H1 (cell line): ENCODE measurements around the gene HTR1D. TPM values are rescaled to one million over a fixed set of nuclear protein-coding genes. Genes with fewer than 3 reads are reported as not detected.

Source experiments
- CTCF ChIA-PET: fragments of 300-600 bp; sonication (Branson Sonifier 250); formaldehyde crosslinking; loops from one replicate; lab custom pipeline; 2021; ENCODE audit not compliant: partially characterized antibody; lab: Charles Lee
- POLR2A ChIA-PET: fragments of 300-600 bp; sonication (Branson Sonifier 250); formaldehyde crosslinking; loops from one replicate; lab custom pipeline; 2021; ENCODE audit warnings: inconsistent platforms; ENCODE audit not compliant: partially characterized antibody; lab: Charles Lee
- DNase-seq, 2 experiments: peaks; one replicate each; pipeline versions ENCODE4 v3.0.0 to v3.0.0-alpha.2; 2010 to 2022; ENCODE audit warnings: low spot score in 2 of 2, low read depth in 1 of 2, mixed read lengths in 1 of 2
- FAIRE-seq: peaks from 2 replicates; lab custom pipeline; 2011; peaks lifted over from hg19 to GRCh38; lab: Jason Lieb, UNC
- H2AFZ ChIP-seq: 2 replicates; pipeline ENCODE4 v1.8.1; 2012; ENCODE audit warnings: low read length, inconsistent platforms
- H2AK5ac ChIP-seq: 2 replicates; pipeline ENCODE4 v1.6.1; 2013; ENCODE audit warnings: low read depth, low read length
- H2BK120ac ChIP-seq: replicated peaks from 2 replicates; pipeline ENCODE3; 2013; ENCODE audit warnings: low read depth, low read length, inconsistent platforms
- H2BK12ac ChIP-seq: 2 replicates; pipeline ENCODE4 v1.6.1; 2013; ENCODE audit warnings: low read depth, low read length
- H2BK15ac ChIP-seq: 2 replicates; pipeline ENCODE4 v1.6.1; 2013; ENCODE audit warnings: low read length
- H2BK20ac ChIP-seq: 2 replicates; pipeline ENCODE4 v1.6.1; 2013; ENCODE audit warnings: low read length
- H2BK5ac ChIP-seq: 2 replicates; pipeline ENCODE4 v1.6.1; 2013; ENCODE audit warnings: low read depth, low read length
- H3K14ac ChIP-seq: 2 replicates; pipeline ENCODE4 v1.6.1; 2013; ENCODE audit warnings: inconsistent platforms; ENCODE audit not compliant: insufficient read length
- H3K18ac ChIP-seq: 2 replicates; pipeline ENCODE4 v1.6.1; 2013; ENCODE audit warnings: low read length; ENCODE audit errors: extremely low read depth
- H3K23ac ChIP-seq: 2 replicates; pipeline ENCODE4 v1.6.1; 2013; ENCODE audit warnings: inconsistent platforms; ENCODE audit not compliant: insufficient read length
- H3K23me2 ChIP-seq: 2 replicates; pipeline ENCODE4 v1.6.1; 2013; ENCODE audit warnings: low read depth, low read length
- H3K27ac ChIP-seq: 2 replicates; pipeline ENCODE4 v1.6.1; 2011; ENCODE audit warnings: low read depth, low read length, inconsistent platforms
- H3K27me3 ChIP-seq, 4 experiments: replicated peaks in 1 of 4; 1 replicate in 1 of 4; 2 replicates in 3 of 4; pipeline versions ENCODE4 v1.6.1 to v1.8.1; 2011 to 2013; ENCODE audit warnings: low read length in 3 of 4, mild to moderate bottlenecking in 3 of 4, inconsistent platforms in 2 of 4, mixed read lengths in 2 of 4, moderate library complexity in 1 of 4; ENCODE audit not compliant: control insufficient read depth in 3 of 4, insufficient read depth in 3 of 4; ENCODE audit errors: extremely low read depth in 1 of 4
- H3K36me3 ChIP-seq, 4 experiments: 2 replicates each; pipeline versions ENCODE4 v1.6.1 to v1.8.1; 2011 to 2013; ENCODE audit warnings: mild to moderate bottlenecking in 4 of 4, low read length in 3 of 4, moderate library complexity in 2 of 4, control low read depth in 1 of 4, inconsistent platforms in 1 of 4; ENCODE audit not compliant: insufficient read depth in 4 of 4, control insufficient read depth in 2 of 4
- H3K4ac ChIP-seq: replicated peaks from 2 replicates; pipeline ENCODE3; 2013; ENCODE audit warnings: low read length, low read depth, mixed read lengths, inconsistent platforms; ENCODE audit not compliant: insufficient read length
- H3K4me1 ChIP-seq, 4 experiments: replicated peaks in 1 of 4; 1 replicate in 1 of 4; 2 replicates in 3 of 4; pipeline versions ENCODE4 v1.6.1 to v1.8.1; 2011 to 2013; ENCODE audit warnings: low read length in 3 of 4, inconsistent platforms in 2 of 4, mixed read lengths in 1 of 4; ENCODE audit not compliant: insufficient read depth in 4 of 4, control insufficient read depth in 3 of 4
- H3K4me2 ChIP-seq, 2 experiments: 2 replicates each; pipeline versions ENCODE4 v1.6.1 to v1.8.1; 2011 to 2013; ENCODE audit warnings: low read depth in 2 of 2, low read length in 2 of 2, control low read depth in 1 of 2, inconsistent platforms in 1 of 2, mild to moderate bottlenecking in 1 of 2; ENCODE audit not compliant: insufficient read depth in 1 of 2
- H3K4me3 ChIP-seq, 4 experiments: fragments of 200-600, 300-600 bp in 1 of 4; sonication (generic), shearing (Covaris generic), sonication (Bioruptor Twin) in 1 of 4; 2 replicates each; pipeline versions ENCODE4 v1.5.1 to v1.8.1; 2011 to 2016; ENCODE audit warnings: low read length in 4 of 4, low read depth in 3 of 4, control low read depth in 2 of 4, inconsistent platforms in 2 of 4, mild to moderate bottlenecking in 2 of 4, mixed read lengths in 1 of 4, moderate library complexity in 1 of 4; ENCODE audit not compliant: insufficient read depth in 2 of 4; ENCODE audit errors: extremely low read depth in 1 of 4
- H3K56ac ChIP-seq: replicated peaks from 2 replicates; pipeline ENCODE3; 2013; ENCODE audit warnings: low read depth, mild to moderate bottlenecking, mixed read lengths, low read length, inconsistent platforms; ENCODE audit not compliant: insufficient read length
- H3K79me1 ChIP-seq: 2 replicates; pipeline ENCODE4 v1.6.1; 2013; ENCODE audit warnings: low read depth, low read length, control low read depth
- H3K79me2 ChIP-seq, 2 experiments: 2 replicates each; pipeline versions ENCODE4 v1.6.1 to v1.8.1; 2012 to 2013; ENCODE audit warnings: low read length in 2 of 2, mild to moderate bottlenecking in 2 of 2, inconsistent platforms in 1 of 2; ENCODE audit not compliant: insufficient read depth in 2 of 2, control insufficient read depth in 1 of 2
- H3K9ac ChIP-seq, 4 experiments: replicated peaks in 1 of 4; 1 replicate in 1 of 4; 2 replicates in 3 of 4; pipeline versions ENCODE4 v1.6.1 to v1.8.1; 2011 to 2013; ENCODE audit warnings: low read depth in 3 of 4, low read length in 3 of 4, control low read depth in 2 of 4, mild to moderate bottlenecking in 2 of 4, moderate library complexity in 2 of 4, inconsistent platforms in 1 of 4; ENCODE audit errors: extremely low read depth in 1 of 4
- H3K9me3 ChIP-seq, 2 experiments: 2 replicates each; pipeline versions ENCODE4 v1.6.1 to v1.8.1; 2012 to 2013; ENCODE audit warnings: mild to moderate bottlenecking in 2 of 2, moderate library complexity in 2 of 2, control low read depth in 1 of 2, inconsistent platforms in 1 of 2, low read depth in 1 of 2, low read length in 1 of 2, mixed read lengths in 1 of 2; ENCODE audit not compliant: insufficient read depth in 2 of 2
- H4K20me1 ChIP-seq, 2 experiments: replicated peaks in 1 of 2; 2 replicates each; pipeline versions ENCODE3 to v1.8.1; 2011 to 2013; ENCODE audit warnings: inconsistent platforms in 2 of 2, low read length in 2 of 2, mild to moderate bottlenecking in 1 of 2; ENCODE audit not compliant: insufficient read depth in 2 of 2, control insufficient read depth in 1 of 2
- H4K5ac ChIP-seq: 2 replicates; pipeline ENCODE4 v1.6.1; 2013; ENCODE audit warnings: low read length, low read depth, mixed read lengths, inconsistent platforms; ENCODE audit not compliant: insufficient read length
- H4K8ac ChIP-seq: 2 replicates; pipeline ENCODE4 v1.8.0; 2013; ENCODE audit warnings: mild to moderate bottlenecking, moderate library complexity, low read length, inconsistent platforms; ENCODE audit not compliant: insufficient read depth; ENCODE audit errors: extremely low read depth
- H4K91ac ChIP-seq: replicated peaks from 2 replicates; pipeline ENCODE3; 2013; ENCODE audit warnings: low read length, mixed read lengths, inconsistent platforms; ENCODE audit not compliant: insufficient read length
- EP300 ChIP-seq, 2 experiments: IDR thresholded peaks; 1 replicate in 1 of 2; 2 replicates in 1 of 2; pipeline ENCODE4 v1.6.1; 2011 to 2012; ENCODE audit warnings: low read depth in 2 of 2, low read length in 2 of 2, mild to moderate bottlenecking in 2 of 2, borderline replicate concordance in 1 of 2, inconsistent platforms in 1 of 2, moderate library complexity in 1 of 2
- KDM4A ChIP-seq: IDR thresholded peaks from one replicate; pipeline ENCODE4 v1.7.1; 2012; ENCODE audit warnings: low read depth, mild to moderate bottlenecking, moderate library complexity, low read length, inconsistent platforms; ENCODE audit not compliant: severe bottlenecking
- PHF8 ChIP-seq: fragments of 200-600 bp; sonication (generic); conservative IDR thresholded peaks from 2 replicates; pipeline ENCODE4 v1.7.1; 2012; ENCODE audit warnings: low read depth, mild to moderate bottlenecking, inconsistent platforms, low read length, moderate library complexity
- SP2 ChIP-seq: IDR thresholded peaks from 2 replicates; pipeline ENCODE4 v1.6.1; 2012; ENCODE audit warnings: mild to moderate bottlenecking, low read length, inconsistent platforms
- WGBS, 2 experiments: shearing (Covaris generic) in 1 of 2; methylation state at CpG; one replicate each; pipeline versions ENCODE4 v1.1.6 to v1.1.7; 2013 to 2015; ENCODE audit warnings: low lambda C conversion rate in 2 of 2, mixed read lengths in 2 of 2, inconsistent platforms in 1 of 2, low coverage in 1 of 2, missing lambda C conversion rate in 1 of 2; ENCODE audit not compliant: insufficient replicate concordance in 2 of 2, insufficient coverage in 1 of 2, insufficient read length in 1 of 2; ENCODE audit errors: extremely low coverage in 1 of 2, missing lambda C conversion rate in 1 of 2; 5-methylcytosine and 5-hydroxymethylcytosine counted together
- polyA plus RNA-seq, 7 experiments: library from polyadenylated mRNA; depleted of rRNA in 3 of 7; stranded (reverse) in 5 of 7; unstranded in 2 of 7; fragments of >200 nt in 5 of 7; fragments of 200-250 nt in 2 of 7; gene quantifications; 1 replicate in 5 of 7; 2 replicates in 1 of 7; 4 replicates in 1 of 7; pipeline versions ENCODE4 v1.2.1 to v1.2.3, GENCODE V29; 2011 to 2013; ENCODE audit warnings: missing spikeins in 2 of 7, mixed read lengths in 2 of 7
- total RNA-seq: library from RNA; stranded (reverse); fragmentation: NEBNext Ultra II Directional; extraction: Animal tissue kit (Norgen Biotek cat#: 25700); gene quantifications from 2 replicates; pipeline ENCODE4 v1.2.1, GENCODE V29; 2021

The HTR1D gene
- total and polyA plus RNA-seq, 2 of the 8 experiments (the other 6 are each of a cell fraction or from before 2014, with no cell fraction given): 8.8 to 11.5 TPM

DNA sequence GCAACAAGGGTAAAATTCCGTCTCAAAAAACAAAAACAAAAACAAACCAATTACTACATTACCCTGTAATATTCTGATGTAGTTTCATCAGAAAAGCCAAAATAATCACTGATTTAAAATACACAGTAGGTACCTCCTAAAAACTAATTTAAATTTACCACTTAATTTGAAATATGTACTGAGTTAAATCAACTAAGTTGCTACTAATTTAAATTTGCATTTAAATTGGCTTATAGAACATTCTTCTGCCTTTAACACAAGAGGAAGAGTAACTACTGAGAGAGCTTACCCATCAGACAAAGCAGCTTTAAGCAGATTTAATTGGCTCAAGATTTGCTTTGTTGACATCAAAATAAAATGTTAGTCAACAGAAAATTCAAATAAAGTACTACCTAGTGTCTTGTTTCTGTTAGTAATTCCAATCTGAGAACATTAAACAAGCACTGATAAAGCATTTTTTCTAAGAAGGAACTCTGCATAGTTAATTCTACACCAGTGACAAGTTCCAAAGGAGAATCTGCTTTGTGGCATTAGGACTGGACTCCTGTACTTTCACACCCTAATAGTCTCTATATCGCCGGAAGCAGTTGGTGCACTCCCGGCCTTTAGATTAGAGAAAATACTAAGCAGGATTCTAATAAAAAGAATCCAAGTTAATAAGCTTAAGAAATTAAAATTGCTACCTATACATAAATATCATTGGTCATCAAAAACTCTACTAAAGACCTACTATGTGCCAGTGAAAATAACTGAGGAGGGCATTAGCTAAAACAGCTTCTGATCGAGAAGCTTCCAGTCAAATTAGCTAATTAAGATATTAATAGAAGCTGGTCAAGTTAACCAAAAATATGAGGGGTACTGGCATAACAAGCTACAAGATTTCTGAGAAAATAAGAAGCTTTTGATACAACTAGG lies 57.1 kb downstream of the HTR1D start:
- no peak overlapping the region for H4K91ac ChIP-seq
- H2BK20ac ChIP-seq: no peak overlapping the region
- H3K23ac ChIP-seq: no peak overlapping the region
- POLR2A ChIA-PET: interaction anchor here (0.8 to 2.4 kb wide), 4 partner anchors 9 to 75 kb away, joined by 3 to 7 read pairs (median 4); partner anchors contain the start of gene LUZP1
- no peak overlapping the region for H3K4ac ChIP-seq
- H3K56ac ChIP-seq: no peak overlapping the region
- H3K4me1 ChIP-seq: peaks cover 0 to 3% (median 1%) of the 10 kb centered on the region in 4 experiments; a peak in 1 of 7 replicates
- peaks cover 7% of the 10 kb centered on the region; the same call in 1 of the 2 replicates for H3K79me1 ChIP-seq
- no peak overlapping the region for H2BK12ac ChIP-seq
- peaks cover 14 to 96% of the 10 kb centered on the region in 2 experiments for H3K79me2 ChIP-seq
- H3K36me3 ChIP-seq: no peaks in the 10 kb centered on the region
- DNase-seq (no peak), FAIRE-seq (no peak)
- 86% methylated on average over 5 of the region's 5 CpGs; no CpG with 5 or more reads in 1 of the 2 experiments for WGBS, 2 experiments
- H3K23me2 ChIP-seq: no peaks in the 10 kb centered on the region
- H3K9me3 ChIP-seq: no peaks in the 10 kb centered on the region
- peaks cover 7 to 15% of the 10 kb centered on the region in 2 experiments for H4K20me1 ChIP-seq
- H3K14ac ChIP-seq: no peak overlapping the region
- H3K18ac ChIP-seq: no peak overlapping the region
- H3K9ac ChIP-seq: no peak overlapping the region
- H3K4me2 ChIP-seq: no peak overlapping the region
- H2BK120ac ChIP-seq: no peak overlapping the region
- H3K4me3 ChIP-seq: no peak overlapping the region
- H2AFZ ChIP-seq: no peak overlapping the region
- no peak overlapping the region for H2AK5ac ChIP-seq
- no peaks in the 10 kb centered on the region for H3K27me3 ChIP-seq
- H4K5ac ChIP-seq: no peak overlapping the region
- TF ChIP-seq KDM4A (no peak), PHF8 (no peak), SP2 (no peak), EP300 (IDR thresholded peaks at IDR 0.05; ENCODE audit: borderline replicate concordance in 1 of 2, low read depth in 2 of 2, low read length in 2 of 2) (no peak)
- TF ChIP-seq, all 59 proteins: peak for 0
- H2BK5ac ChIP-seq: no peak overlapping the region
- no peak overlapping the region for H2BK15ac ChIP-seq
- H3K27ac ChIP-seq: no peak overlapping the region
- CTCF ChIA-PET: interaction anchor here (0.8 to 2.1 kb wide), 8 partner anchors 7 to 60 kb away, joined by 3 to 10 read pairs (median 3); no protein-coding TSS in a partner anchor
- H4K8ac ChIP-seq: no peak overlapping the region
